HG02852 (cell line): ENCODE measurements around the gene BDH2.

ENCODE experiments used
- ATAC-seq: cut with Tn5 transposase; IDR thresholded peaks from one replicate; pipeline ENCODE4 v1.9.1; 2021; ENCODE audit warnings: mild to moderate bottlenecking, moderate library complexity; ENCODE audit not compliant: unreplicated experiment

Gene BDH2

GRCh38 chr4:103029300-103029699 is 70.3 kb downstream of the BDH2 start:
- ATAC-seq: no peak
